RCC 7860 (cell line): Measurements from ENCODE around the gene KRT20.
A peak's percentile ranks its signal among the peaks of the same experiment; 100 is the strongest.
"Not testable (repeated sequence)": the region's sequence is repeated elsewhere in the genome, so short reads cannot be mapped to it uniquely, and the experiment has no call there.

Experiments used
- DNase-seq: peaks from one replicate; pipeline ENCODE4 v3.0.0-alpha.2; 2015; ENCODE audit warnings: low spot score
- FAIRE-seq: peaks from 2 replicates; lab custom pipeline; 2012; peaks lifted over from hg19 to GRCh38; lab: Jason Lieb, UNC

The KRT20 gene

GRCh38 chr17:40900809-40901356, 15.8 kb upstream of the KRT20 start:
- no peak for DNase-seq
- FAIRE-seq, result no peak

GRCh38 chr17:40896916-40897455, 11.9 kb upstream of the KRT20 start:
- DNase-seq (no peak), FAIRE-seq (no peak)

- DNase-seq (no peak), FAIRE-seq (no peak)
These were observed 10.2 kb upstream of the KRT20 start for GRCh38 chr17:40895106-40895730.

- FAIRE-seq (peak; percentile 63), DNase-seq (no peak)
These were observed 3.2 kb upstream of the KRT20 start for GRCh38 chr17:40888196-40888720.

GRCh38 chr17:40886090-40886489, 1.0 kb upstream of the KRT20 start:
- DNase-seq (no peak), FAIRE-seq (no peak)

- no peak for DNase-seq
- FAIRE-seq, result no peak
These were observed 1.3 kb downstream of the KRT20 start for GRCh38 chr17:40883626-40884334.

GRCh38 chr17:40883031-40883430, 2.0 kb downstream of the KRT20 start:
- FAIRE-seq, result no peak

GRCh38 chr17:40879026-40879425, 6.0 kb downstream of the KRT20 start:
- DNase-seq (no peak), FAIRE-seq (no peak)

More at GRCh38 chr17:40883031-40883430, 2.0 kb downstream of the KRT20 start:
- no peak for DNase-seq

GRCh38 chr17:40878044-40878443, 7.0 kb downstream of the KRT20 start:
- FAIRE-seq (no peak), DNase-seq (no peak)

- DNase-seq (no peak), FAIRE-seq (no peak)
These were observed 11.2 kb downstream of the KRT20 start for GRCh38 chr17:40873801-40874200.

- FAIRE-seq, result no peak
These were observed 11.8 kb downstream of the KRT20 start for GRCh38 chr17:40873255-40873654.

GRCh38 chr17:40872416-40872815, 12.6 kb downstream of the KRT20 start:
- DNase-seq, result no peak
- no peak for FAIRE-seq

More at GRCh38 chr17:40873255-40873654, 11.8 kb downstream of the KRT20 start:
- no peak for DNase-seq

GRCh38 chr17:40871316-40871715, 13.7 kb downstream of the KRT20 start:
- DNase-seq (no peak), FAIRE-seq (no peak)

GRCh38 chr17:40870136-40870535, 14.9 kb downstream of the KRT20 start:
- DNase-seq, result no peak
- no peak for FAIRE-seq

GRCh38 chr17:40866838-40867237, 18.2 kb downstream of the KRT20 start, which contains the start of gene KRT12:
Gene KRT12, minus strand, starts transcription at chr17:40867223. Its CDS starts 37 bp downstream, at chr17:40867186.
- no peak for DNase-seq
- FAIRE-seq, result no peak

- DNase-seq, result no peak
- no peak for FAIRE-seq
These were observed 20.2 kb downstream of the KRT20 start for GRCh38 chr17:40864661-40865390.

- FAIRE-seq (no peak), DNase-seq (no peak)
These were observed 21.9 kb downstream of the KRT20 start for GRCh38 chr17:40862985-40863733.

- FAIRE-seq (no peak), DNase-seq (no peak)
These were observed 25.5 kb downstream of the KRT20 start for GRCh38 chr17:40859536-40859935.

- not testable (repeated sequence) for FAIRE-seq, DNase-seq
These were observed 26.4 kb downstream of the KRT20 start for GRCh38 chr17:40858667-40859066.

GRCh38 chr17:40857535-40857934, 27.5 kb downstream of the KRT20 start:
- DNase-seq (no peak), FAIRE-seq (no peak)
